ENCODE data around the gene ZFPL1. TPM values are rescaled to one million over a fixed set of nuclear protein-coding genes. Genes with fewer than 3 reads are reported as not detected.
A peak's percentile ranks its signal among the peaks of the same experiment; 100 is the strongest.

The ZFPL1 gene
- total and polyA plus RNA-seq, 8 donors = 24.9 to 36.4 (median 28.9) TPM

DNA sequence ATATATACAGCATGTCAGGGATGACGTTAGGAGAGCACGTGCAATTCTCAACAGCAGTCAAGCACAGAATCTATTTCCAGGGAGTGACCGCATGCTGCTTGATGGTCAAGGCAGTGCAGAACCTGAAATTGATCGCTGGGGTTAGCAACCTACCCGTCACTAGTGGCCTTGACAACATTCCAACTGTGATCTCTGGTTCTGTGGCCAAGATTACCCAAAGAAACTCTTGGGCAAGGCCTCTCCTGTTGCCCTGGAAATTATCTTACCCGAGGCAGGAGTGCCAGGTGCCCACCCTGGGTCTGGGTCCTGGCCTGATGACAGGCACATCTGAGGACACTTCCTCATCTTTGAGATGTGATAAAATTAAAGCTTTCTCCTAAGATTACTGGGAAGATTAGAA is 29.8 kb downstream of the ZFPL1 start:
- Histone ChIP-seq H3K4me3 (no peak overlapping the region), H3K4me1 (peaks cover 25 to 61% of the 10 kb centered on the region in 2 donors), H3K9me3 (no peaks in the 10 kb centered on the region), H3K27me3 (peaks cover 0 to 15% of the 10 kb centered on the region in 2 donors), H3K27ac (no peak overlapping the region), H3K36me3 (peaks cover 0 to 32% of the 10 kb centered on the region in 2 donors)
- DNase-seq = no peak
- ATAC-seq = no peak
- intact Hi-C loops (cut with DNase I) = no loop called here
- TF ChIP-seq, protein P1, sequence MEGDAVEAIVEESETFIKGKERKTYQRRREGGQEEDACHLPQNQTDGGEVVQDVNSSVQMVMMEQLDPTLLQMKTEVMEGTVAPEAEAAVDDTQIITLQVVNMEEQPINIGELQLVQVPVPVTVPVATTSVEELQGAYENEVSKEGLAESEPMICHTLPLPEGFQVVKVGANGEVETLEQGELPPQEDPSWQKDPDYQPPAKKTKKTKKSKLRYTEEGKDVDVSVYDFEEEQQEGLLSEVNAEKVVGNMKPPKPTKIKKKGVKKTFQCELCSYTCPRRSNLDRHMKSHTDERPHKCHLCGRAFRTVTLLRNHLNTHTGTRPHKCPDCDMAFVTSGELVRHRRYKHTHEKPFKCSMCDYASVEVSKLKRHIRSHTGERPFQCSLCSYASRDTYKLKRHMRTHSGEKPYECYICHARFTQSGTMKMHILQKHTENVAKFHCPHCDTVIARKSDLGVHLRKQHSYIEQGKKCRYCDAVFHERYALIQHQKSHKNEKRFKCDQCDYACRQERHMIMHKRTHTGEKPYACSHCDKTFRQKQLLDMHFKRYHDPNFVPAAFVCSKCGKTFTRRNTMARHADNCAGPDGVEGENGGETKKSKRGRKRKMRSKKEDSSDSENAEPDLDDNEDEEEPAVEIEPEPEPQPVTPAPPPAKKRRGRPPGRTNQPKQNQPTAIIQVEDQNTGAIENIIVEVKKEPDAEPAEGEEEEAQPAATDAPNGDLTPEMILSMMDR (IDR thresholded peaks at IDR 0.05) = no peak

DNA sequence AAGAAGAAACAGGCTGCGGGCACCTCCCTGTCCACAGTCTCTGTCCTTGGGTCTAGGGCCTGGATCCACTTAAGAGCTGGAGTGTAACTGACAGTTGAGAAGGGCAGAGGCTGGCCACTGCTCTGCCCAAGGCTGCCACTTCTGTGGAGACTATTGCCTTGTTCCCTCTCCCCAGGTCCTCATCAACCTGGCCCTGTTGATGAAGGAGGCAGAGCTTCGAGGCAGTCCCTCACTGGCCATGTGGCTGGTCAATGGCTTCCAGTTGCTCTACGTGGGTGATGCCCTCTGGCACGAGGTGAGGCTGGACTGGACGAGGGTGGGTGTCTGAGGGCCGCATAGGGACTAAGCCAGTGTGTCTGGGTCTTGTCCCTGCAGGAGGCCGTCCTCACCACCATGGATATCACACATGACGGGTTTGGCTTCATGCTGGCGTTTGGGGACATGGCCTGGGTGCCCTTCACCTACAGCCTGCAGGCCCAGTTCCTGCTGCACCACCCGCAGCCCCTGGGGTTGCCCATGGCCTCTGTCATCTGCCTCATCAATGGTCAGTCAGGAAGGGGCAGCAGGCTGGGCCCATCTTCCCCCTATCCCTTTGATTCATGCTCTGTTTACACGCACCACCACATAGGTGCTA is 30.6 kb downstream of the ZFPL1 start:
- Histone ChIP-seq H3K36me3 (peaks cover 0 to 32% of the 10 kb centered on the region in 2 donors), H3K4me3 (no peak overlapping the region)

DNA sequence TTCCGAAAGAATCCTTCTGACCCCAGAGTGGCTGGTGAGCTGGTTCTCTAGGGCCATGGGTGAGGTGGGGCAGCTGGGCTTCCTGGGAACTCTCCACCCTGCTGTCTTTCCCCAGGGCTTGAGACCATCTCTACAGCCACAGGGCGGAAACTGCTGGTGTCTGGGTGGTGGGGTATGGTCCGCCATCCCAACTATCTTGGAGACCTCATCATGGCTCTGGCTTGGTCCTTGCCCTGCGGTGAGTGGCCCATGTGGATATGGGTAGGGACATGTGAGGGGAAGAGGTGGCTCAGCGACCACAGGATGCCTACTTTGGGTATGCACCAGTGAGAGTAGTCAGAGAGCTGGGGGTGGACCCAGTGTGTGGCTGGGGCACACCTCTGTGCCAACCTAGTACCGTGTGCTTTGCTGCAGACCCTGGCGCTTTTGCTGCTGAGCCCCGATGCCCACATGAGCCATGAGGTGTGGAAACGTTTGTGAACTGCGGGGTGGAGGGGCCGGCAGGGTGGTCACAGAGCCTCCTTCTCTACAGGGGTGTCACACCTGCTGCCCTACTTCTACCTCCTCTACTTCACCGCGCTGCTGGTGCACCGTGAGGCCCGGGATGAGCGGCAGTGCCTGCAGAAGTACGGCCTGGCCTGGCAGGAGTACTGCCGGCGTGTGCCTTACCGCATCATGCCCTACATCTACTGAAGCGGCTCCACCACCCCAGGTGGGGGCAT is 31.5 kb downstream of the ZFPL1 start:
- TF ChIP-seq, protein P1 (IDR thresholded peaks at IDR 0.05) = no peak
- Histone ChIP-seq H3K9me3 (no peaks in the 10 kb centered on the region), H3K4me1 (peaks cover 23 to 70% of the 10 kb centered on the region in 2 donors), H3K27me3 (peaks cover 0 to 15% of the 10 kb centered on the region in 2 donors), H3K27ac (no peak overlapping the region), H3K4me3 (peak overlapping the region in 1 of 2 donors; percentile 90), H3K36me3 (peaks cover 0 to 38% of the 10 kb centered on the region in 2 donors)
- intact Hi-C loops (cut with DNase I) = no loop called here
- DNase-seq (no peak), ATAC-seq (no peak)

More for the DNA sequence above, 30.6 kb downstream of the ZFPL1 start:
- Histone ChIP-seq H3K9me3 (no peaks in the 10 kb centered on the region), H3K27ac (no peak overlapping the region), H3K27me3 (peaks cover 0 to 15% of the 10 kb centered on the region in 2 donors), H3K4me1 (peaks cover 25 to 65% of the 10 kb centered on the region in 2 donors)
- ATAC-seq (no peak), DNase-seq (no peak)
- TF ChIP-seq, protein P1 (IDR thresholded peaks at IDR 0.05) = no peak
- intact Hi-C loops (cut with DNase I) = no loop called here

DNA sequence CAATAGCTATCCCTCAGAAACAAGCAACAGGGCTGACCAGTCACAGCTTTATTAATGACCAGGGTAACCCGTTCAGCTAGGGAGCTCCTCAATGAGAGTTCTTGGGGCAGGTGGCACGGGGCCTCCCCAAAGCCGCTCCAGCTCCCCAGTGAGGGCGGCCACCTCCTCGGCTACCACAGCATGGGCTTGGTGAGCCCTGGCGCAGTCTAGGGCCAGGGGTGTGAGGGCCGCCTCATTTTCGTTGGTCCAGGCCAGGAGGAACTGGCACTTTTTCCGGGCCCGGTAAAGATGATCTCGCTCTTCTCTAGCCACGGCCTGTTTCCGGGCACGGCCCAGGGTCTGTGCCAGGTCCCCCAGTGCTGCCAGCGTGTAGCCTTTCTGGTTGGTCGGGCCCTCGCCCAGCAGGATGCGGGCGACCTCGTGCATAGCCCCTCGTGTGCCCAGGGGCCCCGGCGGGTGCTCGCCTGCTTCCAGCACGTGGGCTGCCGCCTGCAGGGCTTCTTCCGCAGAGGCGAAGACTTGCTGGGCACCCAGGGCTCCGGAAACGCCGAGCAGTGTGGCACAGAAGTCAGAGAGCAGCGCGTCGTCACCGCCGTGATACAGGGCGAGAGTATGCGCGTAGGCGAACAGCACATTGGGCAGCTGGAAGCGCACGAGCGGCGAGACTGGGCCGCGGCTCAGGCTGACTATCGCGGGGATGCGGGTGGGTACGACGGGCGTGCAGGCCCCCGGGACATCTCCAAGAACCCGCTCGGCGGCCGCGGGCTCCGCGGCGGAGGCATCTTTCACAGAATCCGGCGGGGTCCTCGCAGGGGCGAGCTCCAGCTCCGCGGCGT is 32.6 kb downstream of the ZFPL1 start:
- peak in 1 of 4 donors; percentile 85 for DNase-seq

More for the DNA sequence above, 32.6 kb downstream of the ZFPL1 start:
- Histone ChIP-seq H3K27ac (peak overlapping the region; percentile 81 to 93), H3K4me3 (peak overlapping the region; percentile 90 to 92), H3K4me1 (peaks cover 27 to 70% of the 10 kb centered on the region in 2 donors), H3K36me3 (peaks cover 0 to 45% of the 10 kb centered on the region in 2 donors), H3K9me3 (no peaks in the 10 kb centered on the region), H3K27me3 (peaks cover 0 to 15% of the 10 kb centered on the region in 2 donors)
- peak; percentile 11 for ATAC-seq
- TF ChIP-seq, protein P1 (IDR thresholded peaks at IDR 0.05) = no peak
- intact Hi-C loops (cut with DNase I) = no loop called here
